ENCODE measurements around the gene ACOX3. TPM values are rescaled to one million over a fixed set of nuclear protein-coding genes. Genes with fewer than 3 reads are reported as not detected.

Gene ACOX3
- total and polyA plus RNA-seq, 2 of the 8 experiments (the other 6 are each of a cell fraction or from before 2014, with no cell fraction given), result 2.5 to 9.9 TPM

DNA sequence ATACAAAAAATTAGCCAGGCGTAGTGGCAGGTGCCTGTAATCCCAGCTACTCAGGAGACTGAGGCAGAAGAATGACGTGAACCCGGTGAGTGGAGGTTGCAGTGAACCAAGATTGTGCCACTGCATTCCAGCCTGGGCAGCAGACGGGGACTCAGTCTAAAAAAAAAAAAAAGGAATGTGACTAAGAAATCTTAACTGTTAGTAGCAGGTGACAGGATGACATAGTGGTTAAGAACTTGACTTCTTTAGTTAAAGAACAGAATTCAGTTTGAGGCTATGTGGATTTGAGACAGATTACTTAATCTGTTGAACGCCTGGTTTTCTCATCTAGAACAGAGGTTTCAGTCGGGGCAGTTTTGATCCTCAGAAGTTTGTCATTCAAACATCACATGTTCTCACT is 3.3 kb upstream of the ACOX3 start:
- CTCF ChIA-PET (ENCODE audit: partially characterized antibody), result interaction anchor here (0.6 to 1.3 kb wide), 3 partner anchors 15 to 113 kb away, joined by 3 read pairs; no protein-coding TSS in a partner anchor

More for the DNA sequence above, 3.3 kb upstream of the ACOX3 start:
- Histone ChIP-seq H3K4me1 (replicated peaks in 1 of 4; ENCODE audit: control insufficient read depth in 3 of 4, insufficient read depth in 4 of 4, low read length in 3 of 4) (peaks cover 2 to 11% (median 3%) of the 10 kb centered on the region in 4 experiments; a peak in 6 of 7 replicates), H2BK15ac (ENCODE audit: low read length) (no peak overlapping the region), H3K4ac (replicated peaks; ENCODE audit: insufficient read length, low read depth, low read length) (no peak overlapping the region), H3K79me2 (ENCODE audit: control insufficient read depth in 1 of 2, insufficient read depth in 2 of 2, low read length in 2 of 2) (peaks cover 10 to 45% of the 10 kb centered on the region in 2 experiments), H2AK5ac (ENCODE audit: low read depth, low read length) (no peak overlapping the region), H2BK12ac (ENCODE audit: low read depth, low read length) (no peak overlapping the region), H3K23ac (ENCODE audit: insufficient read length) (no peak overlapping the region), H2AFZ (ENCODE audit: low read length) (no peak overlapping the region), H4K5ac (ENCODE audit: insufficient read length, low read depth, low read length) (no peak overlapping the region), H4K8ac (ENCODE audit: extremely low read depth, insufficient read depth, low read length) (no peak overlapping the region), H4K91ac (replicated peaks; ENCODE audit: insufficient read length, low read length) (no peak overlapping the region), H3K27ac (ENCODE audit: low read depth, low read length) (no peak overlapping the region), H3K18ac (ENCODE audit: extremely low read depth, low read length) (no peak overlapping the region), H3K14ac (ENCODE audit: insufficient read length) (no peak overlapping the region), H2BK5ac (ENCODE audit: low read depth, low read length) (no peak overlapping the region), H3K4me2 (ENCODE audit: insufficient read depth in 1 of 2, low read depth in 2 of 2, low read length in 2 of 2) (no peak overlapping the region; a peak in 1 of 4 replicates), H3K56ac (replicated peaks; ENCODE audit: insufficient read length, low read depth, low read length) (no peak overlapping the region), H2BK20ac (ENCODE audit: low read length) (no peak overlapping the region), H2BK120ac (replicated peaks; ENCODE audit: low read depth, low read length) (no peak overlapping the region), H3K27me3 (replicated peaks in 1 of 4; ENCODE audit: control insufficient read depth in 3 of 4, extremely low read depth in 1 of 4, insufficient read depth in 3 of 4, low read length in 3 of 4) (no peaks in the 10 kb centered on the region), H4K20me1 (replicated peaks in 1 of 2; ENCODE audit: control insufficient read depth in 1 of 2, insufficient read depth in 2 of 2, low read length in 2 of 2) (peaks cover 4 to 12% of the 10 kb centered on the region in 2 experiments), H3K9me3 (ENCODE audit: insufficient read depth in 2 of 2, low read depth in 1 of 2, low read length in 1 of 2) (no peaks in the 10 kb centered on the region), H3K9ac (replicated peaks in 1 of 4; ENCODE audit: extremely low read depth in 1 of 4, low read depth in 3 of 4, low read length in 3 of 4) (no peak overlapping the region), H3K79me1 (ENCODE audit: low read depth, low read length) (peaks cover 7% of the 10 kb centered on the region), H3K36me3 (ENCODE audit: control insufficient read depth in 2 of 4, insufficient read depth in 4 of 4, low read length in 3 of 4) (peaks cover 0 to 4% (median 1%) of the 10 kb centered on the region in 4 experiments; a peak in 2 of 8 replicates), H3K4me3 (ENCODE audit: extremely low read depth in 1 of 4, insufficient read depth in 2 of 4, low read depth in 3 of 4, low read length in 4 of 4) (no peak overlapping the region), H3K23me2 (ENCODE audit: low read depth, low read length) (peaks cover 10% of the 10 kb centered on the region)
- FAIRE-seq (no peak), DNase-seq (ENCODE audit: low read depth in 1 of 2, low spot score in 2 of 2) (no peak)
- TF ChIP-seq, protein P1, sequence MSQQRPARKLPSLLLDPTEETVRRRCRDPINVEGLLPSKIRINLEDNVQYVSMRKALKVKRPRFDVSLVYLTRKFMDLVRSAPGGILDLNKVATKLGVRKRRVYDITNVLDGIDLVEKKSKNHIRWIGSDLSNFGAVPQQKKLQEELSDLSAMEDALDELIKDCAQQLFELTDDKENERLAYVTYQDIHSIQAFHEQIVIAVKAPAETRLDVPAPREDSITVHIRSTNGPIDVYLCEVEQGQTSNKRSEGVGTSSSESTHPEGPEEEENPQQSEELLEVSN (IDR thresholded peaks at IDR 0.05), result no peak
- TF ChIP-seq KDM4A (IDR thresholded peaks at IDR 0.05; ENCODE audit: low read depth, low read length, severe bottlenecking) (no peak), EGR1 (IDR thresholded peaks at IDR 0.05; ENCODE audit: borderline replicate concordance, low read depth, low read length) (no peak), KDM5A (IDR thresholded peaks at IDR 0.05; ENCODE audit: low read length) (no peak), CEBPB (IDR thresholded peaks at IDR 0.05; ENCODE audit: low read depth, low read length) (no peak), CHD1 (IDR thresholded peaks at IDR 0.05; ENCODE audit: low read depth, low read length) (no peak), HDAC2 (IDR thresholded peaks at IDR 0.05; ENCODE audit: borderline replicate concordance in 1 of 2, low read depth in 2 of 2, low read length in 2 of 2) (no peak), BRCA1 (IDR thresholded peaks at IDR 0.05; ENCODE audit: low read depth, low read length) (no peak), JUND (IDR thresholded peaks at IDR 0.05; ENCODE audit: low read length) (no peak)
- POLR2A ChIA-PET (ENCODE audit: partially characterized antibody), result interaction anchor here (1.5 kb wide), 1 partner anchor 13 kb away, joined by 3 read pairs; no protein-coding TSS in a partner anchor
- WGBS, 2 experiments (ENCODE audit: extremely low coverage in 1 of 2, insufficient coverage in 1 of 2, insufficient read length in 1 of 2, insufficient replicate concordance in 2 of 2, low coverage in 1 of 2, low lambda C conversion rate in 2 of 2, missing lambda C conversion rate in 1 of 2), result 89% methylated on average over 6 of the region's 6 CpGs; no CpG with 5 or more reads in 1 of the 2 experiments
